ENCODE data around the gene MIER1.

Gene MIER1

DNA sequence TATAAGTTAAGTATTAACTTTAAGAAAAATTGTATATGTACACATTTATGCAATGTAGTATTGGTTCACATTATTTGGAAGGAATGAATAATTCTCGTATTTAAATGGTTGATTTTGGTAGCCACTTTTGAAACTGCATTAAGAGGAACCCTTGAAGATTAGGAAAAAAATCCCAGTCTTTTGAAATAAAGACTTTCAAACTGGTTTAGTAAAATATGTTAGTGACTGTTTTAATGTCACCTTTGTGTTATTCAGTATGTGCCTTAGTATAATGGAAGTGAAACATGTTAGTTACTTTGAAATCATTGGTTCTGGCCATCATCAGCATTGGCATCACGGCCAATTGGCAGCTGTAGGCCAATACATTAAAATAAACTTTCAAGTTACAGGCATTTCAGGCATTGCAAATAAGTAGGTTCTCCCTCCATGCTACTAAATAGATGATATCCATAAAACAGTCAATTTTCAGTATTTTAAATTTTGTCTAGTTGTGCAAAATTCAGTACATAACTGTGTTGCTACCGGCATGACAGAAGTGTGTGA, 4.4 kb downstream of the MIER1 start:
- CTCF ChIA-PET, result interaction anchor here (1.4 kb wide), 1 partner anchor 15 kb away, joined by 4 read pairs; no protein-coding TSS in a partner anchor
- POLR2A ChIA-PET, result interaction anchor here (0.5 kb wide), 1 partner anchor 103 kb away, joined by 3 read pairs; no protein-coding TSS in a partner anchor
- 100% methylated on average over 1 of the region's 3 CpGs for WGBS (ENCODE audit: insufficient coverage)

DNA sequence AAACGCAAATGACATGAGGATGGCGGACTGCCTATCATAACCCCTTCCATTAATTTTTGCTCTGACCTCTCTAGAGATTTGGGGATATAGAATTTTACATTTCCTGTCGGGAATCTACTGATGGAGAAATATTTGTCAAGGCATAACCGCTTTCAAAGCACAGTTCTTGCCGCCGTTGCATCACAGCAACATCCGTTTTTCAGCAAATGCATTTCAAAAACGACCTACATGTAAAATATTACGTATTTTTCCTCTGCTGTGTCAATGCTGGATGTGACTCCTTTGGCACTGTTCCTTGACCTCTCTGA, 4.9 kb downstream of the MIER1 start:
- CTCF ChIA-PET, result interaction anchor here (1.4 to 1.5 kb wide), 2 partner anchors 15 to 18 kb away, joined by 3 to 4 read pairs; no protein-coding TSS in a partner anchor
- POLR2A ChIA-PET, result interaction anchor here (0.5 to 0.9 kb wide), 3 partner anchors 104 to 397 kb away, joined by 3 read pairs; no protein-coding TSS in a partner anchor
- 2% methylated on average over 6 of the region's 9 CpGs for WGBS (ENCODE audit: insufficient coverage)
- Histone ChIP-seq H3K4me1 (ENCODE audit: control extremely low read depth in 1 of 4, control insufficient read depth in 4 of 4, insufficient read depth in 4 of 4, low read length in 3 of 4) (peaks cover 23 to 57% (median 44%) of the 10 kb centered on the region in 4 experiments), H3K27me3 (replicated peaks in 2 of 5; ENCODE audit: control insufficient read depth in 4 of 5, insufficient read depth in 5 of 5, low read length in 4 of 5) (no peaks in the 10 kb centered on the region), H3K27ac (ENCODE audit: insufficient read depth in 1 of 2, low read depth in 1 of 2, low read length in 2 of 2, poor library complexity in 1 of 2, severe bottlenecking in 2 of 2) (peak overlapping the region in 1 of 2 experiments; percentile 95), H3K9me3 (ENCODE audit: control extremely low read depth in 1 of 5, control insufficient read depth in 4 of 5, insufficient read depth in 2 of 5, low read depth in 1 of 5, low read length in 4 of 5) (no peaks in the 10 kb centered on the region), H3K4me3 (ENCODE audit: control insufficient read depth in 1 of 7, extremely low read depth in 1 of 7, insufficient read depth in 4 of 7, low read depth in 2 of 7, low read length in 6 of 7) (peak overlapping the region; percentile 63 to 97 (median 89)), H3K36me3 (ENCODE audit: control insufficient read depth in 4 of 4, insufficient read depth in 4 of 4, low read length in 3 of 4) (no peaks in the 10 kb centered on the region)
- DNase-seq, result no peak

More for the DNA sequence above, 4.4 kb downstream of the MIER1 start:
- Histone ChIP-seq H3K4me3 (ENCODE audit: control insufficient read depth in 1 of 7, extremely low read depth in 1 of 7, insufficient read depth in 4 of 7, low read depth in 2 of 7, low read length in 6 of 7) (peak overlapping the region in 6 of 7 experiments; percentile 80 to 97 (median 90)), H3K36me3 (ENCODE audit: control insufficient read depth in 4 of 4, insufficient read depth in 4 of 4, low read length in 3 of 4) (no peaks in the 10 kb centered on the region), H3K9me3 (ENCODE audit: control extremely low read depth in 1 of 5, control insufficient read depth in 4 of 5, insufficient read depth in 2 of 5, low read depth in 1 of 5, low read length in 4 of 5) (no peaks in the 10 kb centered on the region), H3K4me1 (ENCODE audit: control extremely low read depth in 1 of 4, control insufficient read depth in 4 of 4, insufficient read depth in 4 of 4, low read length in 3 of 4) (peaks cover 23 to 55% (median 43%) of the 10 kb centered on the region in 4 experiments), H3K27ac (ENCODE audit: insufficient read depth in 1 of 2, low read depth in 1 of 2, low read length in 2 of 2, poor library complexity in 1 of 2, severe bottlenecking in 2 of 2) (peak overlapping the region in 1 of 2 experiments; percentile 95), H3K27me3 (replicated peaks in 2 of 5; ENCODE audit: control insufficient read depth in 4 of 5, insufficient read depth in 5 of 5, low read length in 4 of 5) (no peaks in the 10 kb centered on the region)
- DNase-seq, result no peak

DNA sequence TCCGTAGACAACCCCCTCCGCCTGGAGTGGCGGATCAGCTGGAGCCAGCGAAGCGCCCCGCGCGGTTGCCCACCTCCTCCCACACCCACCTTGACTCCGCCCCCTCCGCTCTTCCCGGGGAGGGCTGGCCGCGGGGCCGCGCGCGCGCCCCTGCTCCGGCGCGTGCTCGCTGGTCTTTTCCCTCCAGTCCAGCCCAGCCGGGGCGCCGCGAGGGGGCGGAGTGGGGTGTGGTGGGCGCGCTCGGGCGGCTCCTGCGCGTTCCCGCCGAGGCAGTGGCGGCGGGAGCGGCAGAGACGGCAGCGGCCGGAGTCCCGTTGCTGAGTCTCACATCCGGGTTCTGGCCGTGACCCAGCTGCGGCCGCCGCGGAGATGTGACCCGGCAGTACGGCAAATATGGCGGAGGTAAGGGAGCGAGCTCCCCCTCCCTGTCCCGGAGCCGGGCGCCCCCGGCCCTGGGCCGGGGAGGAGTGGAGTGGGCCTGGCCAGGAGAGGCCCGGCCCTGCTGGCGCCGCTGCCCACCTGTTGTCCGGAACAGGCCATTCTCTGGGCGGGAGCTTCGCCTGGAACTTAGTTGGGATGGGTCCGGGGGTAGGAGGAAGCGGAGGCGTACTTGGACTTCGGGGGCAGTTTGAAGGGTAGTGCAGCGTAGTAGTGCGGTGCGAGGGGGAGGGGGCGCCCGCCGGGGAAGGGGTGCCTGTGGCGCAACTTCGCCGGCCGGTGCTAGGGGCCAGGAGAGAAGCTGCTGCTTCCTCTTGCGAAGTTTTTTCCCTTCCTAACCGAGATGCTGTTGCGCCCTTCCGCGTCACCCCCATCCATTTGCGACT, 5.4 kb downstream of the MIER1 start:
- Histone ChIP-seq H3K4me1 (ENCODE audit: control extremely low read depth in 1 of 4, control insufficient read depth in 4 of 4, insufficient read depth in 4 of 4, low read length in 3 of 4) (peaks cover 26 to 60% (median 47%) of the 10 kb centered on the region in 4 experiments), H3K36me3 (ENCODE audit: control insufficient read depth in 4 of 4, insufficient read depth in 4 of 4, low read length in 3 of 4) (no peaks in the 10 kb centered on the region), H3K4me3 (ENCODE audit: control insufficient read depth in 1 of 7, extremely low read depth in 1 of 7, insufficient read depth in 4 of 7, low read depth in 2 of 7, low read length in 6 of 7) (peak overlapping the region; percentile 63 to 97 (median 89)), H3K9me3 (ENCODE audit: control extremely low read depth in 1 of 5, control insufficient read depth in 4 of 5, insufficient read depth in 2 of 5, low read depth in 1 of 5, low read length in 4 of 5) (no peaks in the 10 kb centered on the region), H3K27ac (ENCODE audit: insufficient read depth in 1 of 2, low read depth in 1 of 2, low read length in 2 of 2, poor library complexity in 1 of 2, severe bottlenecking in 2 of 2) (peak overlapping the region; percentile 87 to 95), H3K27me3 (replicated peaks in 2 of 5; ENCODE audit: control insufficient read depth in 4 of 5, insufficient read depth in 5 of 5, low read length in 4 of 5) (no peaks in the 10 kb centered on the region)
- ChIA-PET POLR2A (interaction anchor here (0.5 to 0.9 kb wide), 3 partner anchors 104 to 398 kb away, joined by 3 read pairs; no protein-coding TSS in a partner anchor), CTCF (interaction anchor here (0.6 to 1.5 kb wide), 3 partner anchors 10 to 17 kb away, joined by 3 to 4 read pairs (median 3); no protein-coding TSS in a partner anchor)
- WGBS (ENCODE audit: insufficient coverage), result 0% methylated on average over 51 of the region's 83 CpGs
- peak; percentile 94 to 96 (median 95) for DNase-seq

DNA sequence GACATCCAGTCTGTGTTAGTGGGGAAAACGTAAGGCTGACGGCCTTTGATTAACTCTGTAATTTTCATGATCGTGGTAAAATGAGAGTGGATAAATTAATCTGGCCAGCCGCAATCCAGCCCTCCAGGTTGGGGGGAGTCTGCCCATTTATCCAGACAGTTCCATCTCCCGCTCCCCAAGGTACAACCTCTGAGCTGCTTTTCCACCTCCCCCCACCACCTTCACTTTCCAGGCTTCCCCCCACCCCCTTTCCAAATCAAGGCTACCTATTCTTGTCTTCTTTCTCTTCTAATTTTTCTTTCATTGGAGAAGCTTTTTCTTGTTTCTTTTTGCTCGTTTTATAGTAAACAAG, 6.0 kb downstream of the MIER1 start:
- CTCF ChIA-PET, result interaction anchor here (0.6 to 1.5 kb wide), 2 partner anchors 10 to 17 kb away, joined by 3 read pairs; no protein-coding TSS in a partner anchor

DNA sequence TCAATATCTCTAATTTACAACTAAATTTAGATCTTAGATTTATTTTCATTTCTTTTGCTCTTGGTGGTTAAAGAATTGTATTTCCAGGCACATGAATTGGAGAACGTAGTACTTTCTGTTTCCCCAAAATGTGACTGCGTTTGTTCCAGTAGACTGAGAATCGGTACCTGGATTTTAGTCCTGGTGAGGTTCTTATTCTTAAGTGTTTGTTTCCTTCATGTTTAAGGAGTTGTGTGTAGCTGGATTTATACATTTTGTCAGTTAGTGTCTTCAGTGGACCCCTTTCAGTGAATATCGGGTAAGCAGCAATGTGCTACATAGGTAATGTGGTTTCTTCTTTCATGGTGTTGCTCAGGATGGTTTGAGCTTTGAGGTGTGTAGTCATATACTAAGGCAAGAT, 6.8 kb downstream of the MIER1 start:
- CTCF ChIA-PET, result no interaction called here
- H3K27ac ChIP-seq (ENCODE audit: insufficient read depth in 1 of 2, low read depth in 1 of 2, low read length in 2 of 2, poor library complexity in 1 of 2, severe bottlenecking in 2 of 2), result peak overlapping the region; percentile 87 to 95
- 0% methylated on average over 3 of the region's 4 CpGs for WGBS (ENCODE audit: insufficient coverage)
- peaks cover 18 to 51% (median 38%) of the 10 kb centered on the region in 4 experiments for H3K4me1 ChIP-seq (ENCODE audit: control extremely low read depth in 1 of 4, control insufficient read depth in 4 of 4, insufficient read depth in 4 of 4, low read length in 3 of 4)
- POLR2A ChIA-PET, result interaction anchor here (0.6 kb wide), 1 partner anchor 70 kb away, joined by 4 read pairs; no protein-coding TSS in a partner anchor
- H3K27me3 ChIP-seq (replicated peaks in 2 of 5; ENCODE audit: control insufficient read depth in 4 of 5, insufficient read depth in 5 of 5, low read length in 4 of 5), result no peaks in the 10 kb centered on the region
- DNase-seq, result peak in 1 of 3 donors; percentile 23
- no peaks in the 10 kb centered on the region for H3K9me3 ChIP-seq (ENCODE audit: control extremely low read depth in 1 of 5, control insufficient read depth in 4 of 5, insufficient read depth in 2 of 5, low read depth in 1 of 5, low read length in 4 of 5)
- no peaks in the 10 kb centered on the region for H3K36me3 ChIP-seq (ENCODE audit: control insufficient read depth in 4 of 4, insufficient read depth in 4 of 4, low read length in 3 of 4)
- peak overlapping the region in 6 of 7 experiments; percentile 80 to 97 (median 90) for H3K4me3 ChIP-seq (ENCODE audit: control insufficient read depth in 1 of 7, extremely low read depth in 1 of 7, insufficient read depth in 4 of 7, low read depth in 2 of 7, low read length in 6 of 7)

More for the DNA sequence above, 6.0 kb downstream of the MIER1 start:
- Histone ChIP-seq H3K27ac (ENCODE audit: insufficient read depth in 1 of 2, low read depth in 1 of 2, low read length in 2 of 2, poor library complexity in 1 of 2, severe bottlenecking in 2 of 2) (peak overlapping the region; percentile 87 to 95), H3K36me3 (ENCODE audit: control insufficient read depth in 4 of 4, insufficient read depth in 4 of 4, low read length in 3 of 4) (no peaks in the 10 kb centered on the region), H3K4me3 (ENCODE audit: control insufficient read depth in 1 of 7, extremely low read depth in 1 of 7, insufficient read depth in 4 of 7, low read depth in 2 of 7, low read length in 6 of 7) (peak overlapping the region; percentile 63 to 97 (median 89)), H3K9me3 (ENCODE audit: control extremely low read depth in 1 of 5, control insufficient read depth in 4 of 5, insufficient read depth in 2 of 5, low read depth in 1 of 5, low read length in 4 of 5) (no peaks in the 10 kb centered on the region), H3K4me1 (ENCODE audit: control extremely low read depth in 1 of 4, control insufficient read depth in 4 of 4, insufficient read depth in 4 of 4, low read length in 3 of 4) (peaks cover 21 to 58% (median 46%) of the 10 kb centered on the region in 4 experiments), H3K27me3 (replicated peaks in 2 of 5; ENCODE audit: control insufficient read depth in 4 of 5, insufficient read depth in 5 of 5, low read length in 4 of 5) (no peaks in the 10 kb centered on the region)
- DNase-seq, result no peak
- WGBS (ENCODE audit: insufficient coverage), result 0% methylated on average over 1 of the region's 6 CpGs
- POLR2A ChIA-PET, result interaction anchor here (0.9 kb wide), 1 partner anchor 132 kb away, joined by 3 read pairs; no protein-coding TSS in a partner anchor

DNA sequence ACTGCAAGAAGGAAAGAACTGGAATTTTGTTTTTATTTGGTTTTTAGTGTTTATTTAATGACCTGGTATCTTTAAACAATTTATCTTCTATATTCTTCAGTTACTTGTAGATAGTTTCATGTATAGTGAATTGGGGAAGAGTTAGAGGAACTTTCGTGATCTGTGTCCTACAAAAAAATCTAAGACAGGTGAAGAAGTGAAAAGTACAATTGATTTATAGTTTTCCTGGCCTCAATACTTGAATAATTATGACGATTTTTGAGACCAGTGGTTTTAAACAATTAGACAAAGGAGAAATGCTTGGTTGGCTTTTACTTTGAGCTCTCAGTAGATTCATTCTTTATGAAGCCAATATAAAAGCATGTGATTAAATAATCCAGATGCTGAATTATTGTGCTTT, 7.5 kb downstream of the MIER1 start:
- Histone ChIP-seq H3K36me3 (ENCODE audit: control insufficient read depth in 4 of 4, insufficient read depth in 4 of 4, low read length in 3 of 4) (no peaks in the 10 kb centered on the region), H3K9me3 (ENCODE audit: control extremely low read depth in 1 of 5, control insufficient read depth in 4 of 5, insufficient read depth in 2 of 5, low read depth in 1 of 5, low read length in 4 of 5) (no peaks in the 10 kb centered on the region), H3K27ac (ENCODE audit: insufficient read depth in 1 of 2, low read depth in 1 of 2, low read length in 2 of 2, poor library complexity in 1 of 2, severe bottlenecking in 2 of 2) (peak overlapping the region in 1 of 2 experiments; percentile 95), H3K4me1 (ENCODE audit: control extremely low read depth in 1 of 4, control insufficient read depth in 4 of 4, insufficient read depth in 4 of 4, low read length in 3 of 4) (peaks cover 18 to 48% (median 35%) of the 10 kb centered on the region in 4 experiments), H3K4me3 (ENCODE audit: control insufficient read depth in 1 of 7, extremely low read depth in 1 of 7, insufficient read depth in 4 of 7, low read depth in 2 of 7, low read length in 6 of 7) (peak overlapping the region in 5 of 7 experiments; percentile 26 to 97 (median 46)), H3K27me3 (replicated peaks in 2 of 5; ENCODE audit: control insufficient read depth in 4 of 5, insufficient read depth in 5 of 5, low read length in 4 of 5) (no peaks in the 10 kb centered on the region)
- DNase-seq, result no peak
- ChIA-PET CTCF (no interaction called here), POLR2A (interaction anchor here (0.6 kb wide), 1 partner anchor 69 kb away, joined by 4 read pairs; no protein-coding TSS in a partner anchor)
- WGBS (ENCODE audit: insufficient coverage), result no CpG with 5 or more reads among the region's 2 CpGs
